Measurements from ENCODE around the gene POLA2. TPM values are rescaled to one million over a fixed set of nuclear protein-coding genes. Genes with fewer than 3 reads are reported as not detected.

Gene POLA2
- total RNA-seq, 2 experiments from 2014 or later, result 47.7 to 55.2 TPM

DNA sequence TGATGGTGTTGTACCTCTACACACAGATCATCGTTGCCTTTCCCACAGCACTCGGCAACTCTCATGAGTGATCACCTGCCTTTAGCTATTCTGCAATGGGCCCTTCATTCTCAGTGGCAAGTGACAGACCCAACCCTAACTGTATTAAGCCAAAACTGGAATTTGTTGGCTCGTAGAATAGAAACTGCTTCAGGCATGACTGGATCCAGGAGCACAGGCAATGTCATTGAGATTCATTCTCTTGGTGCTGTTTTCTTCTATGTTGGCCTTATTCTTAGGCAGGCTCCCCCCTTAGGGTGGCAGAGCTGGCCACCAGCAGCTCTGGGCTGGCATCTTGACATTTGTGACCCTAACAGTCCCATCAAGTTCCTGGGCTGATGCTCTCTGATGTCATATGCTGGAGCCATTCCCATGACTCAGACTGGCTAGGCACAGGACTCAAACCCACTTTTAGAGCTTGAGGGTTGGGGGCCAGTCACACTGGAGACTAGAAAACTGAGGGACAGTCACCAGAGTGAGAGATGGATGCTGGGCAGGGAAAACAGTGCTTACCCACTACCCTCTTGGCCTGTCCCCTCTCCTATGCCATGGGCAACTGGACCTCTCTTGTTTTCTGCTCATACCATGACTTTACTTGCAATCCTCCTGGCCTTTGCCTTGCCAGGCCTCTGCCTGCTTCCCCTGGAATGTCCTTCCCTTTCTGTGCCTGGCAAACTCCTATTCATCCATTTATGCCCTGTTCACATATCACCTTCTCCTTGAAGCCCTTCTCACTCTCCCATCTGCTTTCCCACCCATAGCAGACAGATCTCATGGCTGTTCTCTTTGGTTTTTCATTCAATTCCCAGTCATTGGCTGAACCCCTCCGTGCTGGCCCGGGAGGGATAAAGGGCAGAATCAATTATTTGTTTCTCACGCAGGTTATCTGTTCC, 45.8 kb downstream of the POLA2 start:
- DNase-seq, result no peak
- H3K36me3 Mint-ChIP-seq (ENCODE audit: low read depth), result peaks cover 8% of the 10 kb centered on the region
- no peak overlapping the region for H3K27ac Mint-ChIP-seq
- H3K27me3 Mint-ChIP-seq, result no peaks in the 10 kb centered on the region
- ChIA-PET POLR2A (no interaction called here), CTCF (interaction anchor here (0.6 kb wide), 1 partner anchor 32 kb away, joined by 4 read pairs; no protein-coding TSS in a partner anchor)
- H3K4me1 Mint-ChIP-seq, result no peaks in the 10 kb centered on the region
- H3K4me3 Mint-ChIP-seq, result no peak overlapping the region
- H3K9me3 Mint-ChIP-seq, result no peaks in the 10 kb centered on the region

DNA sequence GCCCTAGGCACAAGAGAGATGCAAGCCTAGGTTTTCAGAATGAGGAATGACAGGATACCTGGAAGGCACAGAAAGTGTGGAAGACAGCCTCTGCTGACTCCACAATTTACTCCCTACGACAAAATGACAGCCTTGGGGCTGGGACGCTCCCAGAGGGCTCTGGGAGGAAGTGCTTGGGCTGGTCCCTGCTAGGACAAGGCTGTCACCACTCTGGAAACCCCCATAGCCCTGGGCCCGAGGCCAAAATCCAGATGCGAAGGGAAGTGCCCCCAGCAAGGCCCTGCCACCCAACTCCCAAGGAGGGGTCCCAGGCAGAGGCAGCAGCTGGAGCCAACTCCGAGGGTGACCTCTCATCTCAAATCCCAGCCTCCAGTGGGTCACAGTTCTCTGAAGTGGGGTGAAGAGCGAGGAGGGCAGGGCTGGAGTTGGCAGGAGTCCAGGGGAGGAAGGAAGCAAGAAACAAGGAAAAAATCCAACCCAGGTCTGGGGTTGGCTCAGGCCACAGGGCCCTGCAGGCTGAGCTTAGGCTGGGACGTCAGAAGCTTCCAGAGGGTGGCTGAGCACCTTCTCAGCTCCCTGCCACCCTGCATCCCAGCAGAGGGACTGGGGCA, 46.6 kb downstream of the POLA2 start:
- CTCF ChIA-PET, result interaction anchor here (0.8 kb wide), 1 partner anchor 21 kb away, joined by 3 read pairs; no protein-coding TSS in a partner anchor
- no peaks in the 10 kb centered on the region for H3K9me3 Mint-ChIP-seq

DNA sequence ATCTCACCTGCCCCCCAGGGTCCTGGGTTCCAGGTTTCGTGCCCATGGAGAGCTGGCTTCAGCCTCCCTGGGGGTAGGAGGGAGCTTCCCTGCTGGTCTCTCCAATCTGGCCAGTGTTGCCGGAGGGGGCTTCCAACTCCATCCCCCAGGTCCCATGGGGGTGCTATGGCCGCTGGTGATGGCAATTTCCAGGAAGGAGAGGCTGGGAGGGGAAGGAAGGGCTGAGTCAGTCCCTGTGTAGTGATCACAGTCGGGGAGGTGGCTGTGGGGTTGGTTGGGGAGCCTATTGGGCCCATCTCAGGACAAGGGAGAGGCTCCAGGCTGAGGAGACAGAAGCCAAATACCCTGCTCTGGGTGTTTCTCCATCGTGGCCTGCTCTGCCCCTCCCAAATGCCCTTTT, 47.2 kb downstream of the POLA2 start:
- ChIA-PET CTCF (interaction anchor here (0.8 to 1.0 kb wide), 2 partner anchors 18 to 20 kb away, joined by 3 read pairs; no protein-coding TSS in a partner anchor), POLR2A (no interaction called here)
- Mint-ChIP-seq H3K4me3 (no peak overlapping the region), H3K4me1 (no peaks in the 10 kb centered on the region), H3K9me3 (no peaks in the 10 kb centered on the region), H3K36me3 (ENCODE audit: low read depth) (peaks cover 7% of the 10 kb centered on the region), H3K27me3 (peaks cover 6% of the 10 kb centered on the region), H3K27ac (no peak overlapping the region)
- DNase-seq, result no peak

More for the DNA sequence above, 46.6 kb downstream of the POLA2 start:
- H3K27me3 Mint-ChIP-seq, result peaks cover under 1% of the 10 kb centered on the region
- DNase-seq, result no peak
- no peak overlapping the region for H3K4me3 Mint-ChIP-seq
- H3K27ac Mint-ChIP-seq, result no peak overlapping the region
- H3K4me1 Mint-ChIP-seq, result no peaks in the 10 kb centered on the region
- H3K36me3 Mint-ChIP-seq (ENCODE audit: low read depth), result peaks cover 8% of the 10 kb centered on the region
- POLR2A ChIA-PET, result no interaction called here

GRCh38 chr11:65310215-65310614, 48.5 kb downstream of the POLA2 start:
- ChIA-PET CTCF (interaction anchor here (0.6 to 1.9 kb wide), 4 partner anchors 9 to 30 kb away, joined by 3 to 9 read pairs (median 4); no protein-coding TSS in a partner anchor), POLR2A (no interaction called here)

DNA sequence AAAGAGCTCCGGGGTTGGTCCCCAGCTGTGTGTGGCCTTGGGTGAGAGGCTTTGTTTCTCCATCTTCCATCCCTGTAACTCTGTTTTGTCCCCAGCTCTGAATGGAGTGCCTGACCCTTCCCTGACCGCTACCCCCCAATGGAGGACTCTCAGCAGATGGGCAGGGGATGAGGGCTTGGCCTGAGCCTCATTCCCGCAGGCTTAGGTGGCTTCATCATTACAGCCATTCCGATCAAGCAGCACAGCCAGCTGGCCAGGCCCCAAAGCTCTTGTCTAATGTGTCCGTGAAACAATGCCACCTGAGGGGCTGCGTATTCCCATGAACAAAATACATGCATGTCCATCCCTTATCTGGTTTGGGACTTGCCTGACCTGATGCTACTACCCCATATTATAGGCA, 49.0 kb downstream of the POLA2 start:
- peaks cover 6% of the 10 kb centered on the region for H3K27me3 Mint-ChIP-seq
- ChIA-PET CTCF (interaction anchor here (0.6 to 7.0 kb wide), 6 partner anchors 9 to 231 kb away, joined by 3 to 45 read pairs (median 4); no protein-coding TSS in a partner anchor), POLR2A (no interaction called here)
- H3K4me1 Mint-ChIP-seq, result peaks cover 1% of the 10 kb centered on the region
- no peaks in the 10 kb centered on the region for H3K36me3 Mint-ChIP-seq (ENCODE audit: low read depth)
- H3K27ac Mint-ChIP-seq, result no peak overlapping the region
- DNase-seq, result no peak
- no peaks in the 10 kb centered on the region for H3K9me3 Mint-ChIP-seq
- no peak overlapping the region for H3K4me3 Mint-ChIP-seq

More at GRCh38 chr11:65310215-65310614, 48.5 kb downstream of the POLA2 start:
- no peaks in the 10 kb centered on the region for H3K9me3 Mint-ChIP-seq
- no peaks in the 10 kb centered on the region for H3K36me3 Mint-ChIP-seq (ENCODE audit: low read depth)
- H3K4me3 Mint-ChIP-seq, result no peak overlapping the region
- no peaks in the 10 kb centered on the region for H3K4me1 Mint-ChIP-seq
- no peak overlapping the region for H3K27ac Mint-ChIP-seq
- peaks cover 6% of the 10 kb centered on the region for H3K27me3 Mint-ChIP-seq
- DNase-seq, result no peak

DNA sequence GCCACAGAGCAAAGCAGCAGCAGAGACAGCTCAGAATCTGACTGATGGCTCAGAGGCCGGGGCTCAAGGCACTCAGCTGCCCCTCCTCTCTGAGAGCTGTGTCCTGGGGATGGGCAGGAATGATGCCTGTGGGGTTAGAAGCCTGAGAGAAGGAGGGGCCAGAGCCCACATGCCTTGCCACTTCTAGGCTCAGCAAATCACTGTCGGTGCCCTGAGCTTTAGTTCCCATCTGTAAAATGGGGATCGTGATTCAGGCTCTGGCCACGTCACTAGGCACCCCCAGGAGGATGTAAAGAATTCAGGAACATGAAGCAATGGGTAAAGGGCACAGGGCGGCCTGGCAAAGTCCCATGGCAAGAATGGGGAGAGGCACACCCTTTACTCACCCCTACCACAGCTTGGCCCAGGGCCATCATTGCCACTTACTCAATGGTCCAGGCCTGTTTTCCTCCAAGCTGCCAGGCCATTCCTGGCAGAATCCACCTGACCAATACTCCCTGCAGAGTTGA, 49.5 kb downstream of the POLA2 start:
- Mint-ChIP-seq H3K27ac (no peak overlapping the region), H3K4me1 (peaks cover 5% of the 10 kb centered on the region), H3K4me3 (no peak overlapping the region), H3K9me3 (no peaks in the 10 kb centered on the region), H3K27me3 (peaks cover 6% of the 10 kb centered on the region), H3K36me3 (ENCODE audit: low read depth) (no peaks in the 10 kb centered on the region)
- POLR2A ChIA-PET, result no interaction called here
- CTCF ChIA-PET, result interaction anchor here (0.6 to 7.0 kb wide), 6 partner anchors 8 to 232 kb away, joined by 3 to 45 read pairs (median 4); no protein-coding TSS in a partner anchor
- no peak for DNase-seq

DNA sequence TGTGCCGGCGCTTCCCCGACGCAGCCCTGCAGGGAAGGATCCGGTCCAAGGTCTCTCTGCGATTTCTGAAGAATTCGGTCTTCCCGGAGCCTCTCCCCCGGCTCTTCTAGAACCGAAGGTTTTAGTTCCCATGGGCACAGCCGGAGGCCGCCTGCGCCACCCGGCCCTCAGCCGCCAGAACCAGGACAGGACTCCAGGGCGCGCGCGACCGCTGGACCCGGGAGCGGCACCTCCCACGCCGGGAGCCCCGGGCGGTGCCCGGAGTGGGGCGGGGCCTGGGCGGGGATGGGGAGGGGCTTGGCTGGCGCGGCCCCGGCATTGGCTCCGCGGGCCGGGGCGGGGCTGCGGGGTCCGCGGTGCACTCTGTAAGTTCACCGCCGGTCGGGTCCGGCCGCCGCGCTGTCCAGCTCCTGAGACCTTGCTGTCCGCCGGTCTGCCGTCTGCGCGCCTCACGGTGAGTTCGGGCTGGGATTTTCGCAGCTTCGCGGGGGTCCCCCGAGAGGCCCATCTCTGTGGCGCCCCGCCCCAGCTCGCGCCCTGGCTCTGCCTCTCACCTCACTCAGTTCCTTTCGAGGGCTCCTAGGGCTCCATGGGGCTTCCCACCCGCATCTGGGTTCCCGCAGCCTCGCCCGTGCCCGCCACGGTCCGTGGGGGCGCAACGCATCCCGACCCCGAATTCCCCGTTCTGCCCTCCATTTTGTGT, 52.9 kb downstream of the POLA2 start, which contains the start of gene CDC42EP2:
CDC42EP2 (plus strand) TSS at position 366 of the 703 bp plus-strand sequence. CDS start 6,033 bp downstream, outside the sequence.
- POLR2A ChIA-PET, result interaction anchor here (0.6 to 1.5 kb wide), 3 partner anchors 18 to 274 kb away, joined by 3 to 4 read pairs (median 4); partner anchors contain the start of genes POLA2 and SAC3D1
- CTCF ChIA-PET, result interaction anchor here (0.7 to 7.0 kb wide), 26 partner anchors 10 to 471 kb away, joined by 3 to 45 read pairs (median 4); partner anchors contain the start of genes ARL2, DPF2 and POLA2
- Mint-ChIP-seq H3K9me3 (no peaks in the 10 kb centered on the region), H3K27ac (peak within 1 kb of the TSS; percentile 31), H3K4me3 (peak within 1 kb of the TSS; percentile 70), H3K27me3 (peaks cover 6% of the 10 kb centered on the region), H3K36me3 (ENCODE audit: low read depth) (no peaks in the 10 kb centered on the region), H3K4me1 (peaks cover 5% of the 10 kb centered on the region)
- peak; percentile 73 for DNase-seq

DNA sequence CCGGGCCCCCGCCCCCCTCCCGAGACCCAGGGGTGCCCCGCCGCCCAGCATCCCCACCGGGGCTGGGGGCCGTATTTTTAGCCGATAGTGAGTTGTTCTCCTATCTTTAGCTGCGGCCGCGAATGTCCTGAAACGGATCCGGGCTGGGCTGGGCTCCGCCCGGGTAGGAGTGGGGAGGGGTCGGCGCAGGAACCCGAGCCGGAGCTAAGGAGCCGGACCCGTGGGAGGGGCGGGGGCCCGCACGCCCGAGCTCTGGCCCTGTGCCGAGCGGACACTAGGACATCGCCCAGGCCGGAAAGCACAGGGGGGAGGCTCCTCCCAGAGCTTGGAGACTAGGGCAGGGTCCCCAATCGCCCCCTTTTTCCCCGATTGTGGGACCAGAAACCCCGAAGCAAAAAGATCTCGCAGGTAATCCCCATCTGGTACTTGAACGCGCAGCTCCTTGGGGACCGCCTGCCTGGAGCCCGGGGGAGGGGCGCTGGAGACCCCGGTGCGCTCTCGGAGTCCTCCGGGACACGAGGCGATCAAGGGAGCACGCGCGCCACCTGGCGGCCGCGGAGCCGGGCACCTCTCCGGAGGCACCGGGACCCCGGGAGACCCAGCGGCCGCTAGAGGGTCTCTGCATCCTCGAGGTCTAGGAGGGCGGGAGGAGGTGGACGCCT, 53.6 kb downstream of the POLA2 start:
- peak overlapping the region; percentile 70 for H3K4me3 Mint-ChIP-seq
- peaks cover 5% of the 10 kb centered on the region for H3K4me1 Mint-ChIP-seq
- H3K9me3 Mint-ChIP-seq, result no peaks in the 10 kb centered on the region
- no peak overlapping the region for H3K27ac Mint-ChIP-seq
- DNase-seq, result peak; percentile 80
- peaks cover 6% of the 10 kb centered on the region for H3K27me3 Mint-ChIP-seq
- CTCF ChIA-PET, result interaction anchor here (0.6 to 7.0 kb wide), 29 partner anchors 10 to 1002 kb away, joined by 3 to 45 read pairs (median 4); partner anchors contain the start of genes DPF2, FAU, MRPL49 and POLA2
- POLR2A ChIA-PET, result interaction anchor here (1.1 to 1.5 kb wide), 2 partner anchors 54 to 274 kb away, joined by 3 to 4 read pairs; partner anchors contain the start of genes POLA2 and SAC3D1
- no peaks in the 10 kb centered on the region for H3K36me3 Mint-ChIP-seq (ENCODE audit: low read depth)

- ChIA-PET CTCF (interaction anchor here (0.6 to 7.0 kb wide), 26 partner anchors 9 to 1002 kb away, joined by 3 to 45 read pairs (median 4); partner anchors contain the start of genes DPF2, FAU, MRPL49 and POLA2), POLR2A (interaction anchor here (1.1 to 1.5 kb wide), 2 partner anchors 54 to 275 kb away, joined by 3 to 4 read pairs; partner anchors contain the start of genes POLA2 and SAC3D1)
- Mint-ChIP-seq H3K27ac (no peak overlapping the region), H3K9me3 (no peaks in the 10 kb centered on the region), H3K27me3 (peaks cover 6% of the 10 kb centered on the region), H3K4me3 (peak overlapping the region; percentile 70), H3K36me3 (ENCODE audit: low read depth) (no peaks in the 10 kb centered on the region), H3K4me1 (peaks cover 5% of the 10 kb centered on the region)
- DNase-seq, result no peak
Observed at GRCh38 chr11:65315866-65316226, 54.1 kb downstream of the POLA2 start.

DNA sequence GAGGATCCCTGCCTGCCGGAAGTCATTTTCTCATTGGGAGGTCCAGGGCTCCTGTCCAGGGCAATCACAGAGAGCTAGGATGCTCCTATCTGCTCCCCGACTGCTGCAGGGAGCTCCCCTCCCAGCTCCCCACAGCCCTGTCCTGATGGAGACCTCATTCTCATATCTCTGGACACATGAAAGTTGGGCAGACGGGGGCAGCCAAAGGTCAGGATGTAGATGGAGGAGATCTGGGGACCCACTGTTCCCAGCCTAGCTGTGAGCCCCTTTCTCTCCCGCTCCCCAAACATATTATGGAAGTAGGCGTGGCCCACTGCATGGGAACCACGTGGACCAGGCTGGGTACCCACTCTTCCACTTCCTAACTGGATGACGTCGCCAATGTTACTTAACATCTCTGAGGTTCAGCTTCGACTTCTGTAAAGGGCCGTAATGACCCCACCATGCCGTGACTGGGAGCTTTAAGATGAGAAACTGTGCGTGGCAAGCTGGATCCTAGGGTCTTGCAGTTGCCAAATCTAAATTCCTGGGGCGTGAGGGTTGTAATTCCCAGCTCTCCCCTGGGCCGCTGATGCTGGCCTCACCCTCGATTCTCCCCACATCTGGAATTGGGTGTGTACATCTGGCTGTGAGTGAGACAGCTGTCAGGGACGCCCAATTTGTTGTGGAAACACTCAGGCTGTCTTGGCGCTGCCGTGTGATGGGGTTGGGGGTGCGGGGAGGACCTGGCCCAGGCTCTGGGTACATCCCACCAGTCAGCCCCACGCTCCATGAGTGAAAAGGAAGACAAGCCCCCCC, 54.7 kb downstream of the POLA2 start:
- CTCF ChIA-PET, result interaction anchor here (0.5 to 7.0 kb wide), 20 partner anchors 8 to 1001 kb away, joined by 3 to 45 read pairs (median 4); partner anchors contain the start of genes DPF2, FAU, MRPL49 and POLA2
- no peaks in the 10 kb centered on the region for H3K9me3 Mint-ChIP-seq
- POLR2A ChIA-PET, result interaction anchor here (1.5 kb wide), 1 partner anchor 55 kb away, joined by 4 read pairs; the partner anchor contains the start of gene POLA2

More for the DNA sequence above, 54.7 kb downstream of the POLA2 start:
- Mint-ChIP-seq H3K4me1 (peaks cover 5% of the 10 kb centered on the region), H3K4me3 (peak overlapping the region; percentile 70), H3K27ac (no peak overlapping the region), H3K27me3 (peaks cover 6% of the 10 kb centered on the region), H3K36me3 (ENCODE audit: low read depth) (no peaks in the 10 kb centered on the region)
- DNase-seq, result no peak
